ENCODE results near the gene PKNOX2. TPM values are rescaled to one million over a fixed set of nuclear protein-coding genes. Genes with fewer than 3 reads are reported as not detected.

Gene PKNOX2
- total and polyA plus RNA-seq, 2 of the 8 experiments (the other 6 are each of a cell fraction or from before 2014, with no cell fraction given), result 2.0 TPM

DNA sequence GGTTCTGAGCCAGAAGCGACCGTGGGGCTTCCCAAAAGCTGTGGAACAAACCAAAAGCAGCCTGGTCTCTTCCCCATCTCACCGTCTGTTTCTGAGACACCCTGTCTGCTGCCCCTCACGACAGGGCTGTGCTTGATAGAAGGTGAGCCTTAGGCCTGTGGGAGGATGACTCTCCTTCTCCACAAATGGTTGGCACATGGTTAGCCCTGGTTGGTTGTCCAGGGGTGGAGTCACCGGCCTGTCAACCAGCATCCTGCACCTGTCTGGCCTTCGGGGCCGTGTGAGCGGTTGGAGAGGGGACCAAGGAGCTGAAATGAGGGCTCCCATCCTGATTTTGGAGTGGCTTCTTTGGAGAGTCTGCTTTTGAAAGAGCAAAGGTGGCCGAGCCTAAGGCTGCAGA lies 135.3 kb downstream of the PKNOX2 start:
- no peaks in the 10 kb centered on the region for H3K79me2 ChIP-seq (ENCODE audit: control insufficient read depth in 1 of 2, insufficient read depth in 2 of 2, low read length in 2 of 2)
- WGBS, 2 experiments (ENCODE audit: extremely low coverage in 1 of 2, insufficient coverage in 1 of 2, insufficient read length in 1 of 2, insufficient replicate concordance in 2 of 2, low coverage in 1 of 2, low lambda C conversion rate in 2 of 2, missing lambda C conversion rate in 1 of 2), result 87% methylated on average over 9 of the region's 9 CpGs; no CpG with 5 or more reads in 1 of the 2 experiments
- no peak overlapping the region for H3K56ac ChIP-seq (replicated peaks; ENCODE audit: insufficient read length, low read depth, low read length)
- no peak overlapping the region for H2BK20ac ChIP-seq (ENCODE audit: low read length)
- no peaks in the 10 kb centered on the region for H3K9me3 ChIP-seq (ENCODE audit: insufficient read depth in 2 of 2, low read depth in 1 of 2, low read length in 1 of 2)
- no peak overlapping the region for H3K23ac ChIP-seq (ENCODE audit: insufficient read length)
- H2AK5ac ChIP-seq (ENCODE audit: low read depth, low read length), result no peak overlapping the region; the same call in 1 of the 2 replicates
- H3K4ac ChIP-seq (replicated peaks; ENCODE audit: insufficient read length, low read depth, low read length), result no peak overlapping the region
- no peak overlapping the region for H3K18ac ChIP-seq (ENCODE audit: extremely low read depth, low read length)
- no peak overlapping the region for H3K4me2 ChIP-seq (ENCODE audit: insufficient read depth in 1 of 2, low read depth in 2 of 2, low read length in 2 of 2)
- H3K23me2 ChIP-seq (ENCODE audit: low read depth, low read length), result no peaks in the 10 kb centered on the region
- no peak overlapping the region for H3K27ac ChIP-seq (ENCODE audit: low read depth, low read length)
- no peak overlapping the region for H4K8ac ChIP-seq (ENCODE audit: extremely low read depth, insufficient read depth, low read length)
- no peak overlapping the region for H2BK5ac ChIP-seq (ENCODE audit: low read depth, low read length)
- no peaks in the 10 kb centered on the region for H3K4me1 ChIP-seq (replicated peaks in 1 of 4; ENCODE audit: control insufficient read depth in 3 of 4, insufficient read depth in 4 of 4, low read length in 3 of 4)
- H3K36me3 ChIP-seq (ENCODE audit: control insufficient read depth in 2 of 4, insufficient read depth in 4 of 4, low read length in 3 of 4), result no peaks in the 10 kb centered on the region
- DNase-seq (ENCODE audit: low read depth in 1 of 2, low spot score in 2 of 2) (no peak), FAIRE-seq (no peak)
- H3K4me3 ChIP-seq (ENCODE audit: extremely low read depth in 1 of 4, insufficient read depth in 2 of 4, low read depth in 3 of 4, low read length in 4 of 4), result no peak overlapping the region
- H2BK15ac ChIP-seq (ENCODE audit: low read length), result 0 out of 2 replicates have a peak overlapping the region, but pooled peaks have one; percentile 61
- H2BK12ac ChIP-seq (ENCODE audit: low read depth, low read length), result no peak overlapping the region
- no peak overlapping the region for H3K14ac ChIP-seq (ENCODE audit: insufficient read length)
- ChIA-PET POLR2A (ENCODE audit: partially characterized antibody) (interaction anchor here (1.6 kb wide), 1 partner anchor 9 kb away, joined by 4 read pairs; no protein-coding TSS in a partner anchor), CTCF (ENCODE audit: partially characterized antibody) (interaction anchor here (1.3 to 2.5 kb wide), 3 partner anchors 14 to 45 kb away, joined by 3 to 12 read pairs (median 8); no protein-coding TSS in a partner anchor)
- 0 out of 7 replicates have a peak, but pooled peaks cover 0 to 2% (median under 1%) of the 10 kb centered on the region in 4 experiments for H3K27me3 ChIP-seq (replicated peaks in 1 of 4; ENCODE audit: control insufficient read depth in 3 of 4, extremely low read depth in 1 of 4, insufficient read depth in 3 of 4, low read length in 3 of 4)
- no peaks in the 10 kb centered on the region for H3K79me1 ChIP-seq (ENCODE audit: low read depth, low read length)
- H4K91ac ChIP-seq (replicated peaks; ENCODE audit: insufficient read length, low read length), result no peak overlapping the region
- H4K20me1 ChIP-seq (replicated peaks in 1 of 2; ENCODE audit: control insufficient read depth in 1 of 2, insufficient read depth in 2 of 2, low read length in 2 of 2), result peaks cover 0 to 1% of the 10 kb centered on the region in 2 experiments
- H2AFZ ChIP-seq (ENCODE audit: low read length), result no peak overlapping the region
- no peak overlapping the region for H2BK120ac ChIP-seq (replicated peaks; ENCODE audit: low read depth, low read length)
- no peak overlapping the region for H3K9ac ChIP-seq (replicated peaks in 1 of 4; ENCODE audit: extremely low read depth in 1 of 4, low read depth in 3 of 4, low read length in 3 of 4)
- no peak overlapping the region for H4K5ac ChIP-seq (ENCODE audit: insufficient read length, low read depth, low read length)

Data from H1 (cell line).